HFFc6 (cell line): Measurements from ENCODE around the gene FOXC2. TPM values are rescaled to one million over a fixed set of nuclear protein-coding genes. Genes with fewer than 3 reads are reported as not detected.
A peak's percentile ranks its signal among the peaks of the same experiment; 100 is the strongest.

Source experiments
- DNase-seq: peaks from one replicate; pipeline ENCODE4 v3.0.0-alpha.2; 2018
- H3K27ac Mint-ChIP-seq: 2 replicates; pipeline ENCODE4 v1.8.0; 2020; ENCODE audit warnings: mild to moderate bottlenecking, mixed read lengths
- H3K27me3 Mint-ChIP-seq: 2 replicates; pipeline ENCODE4 v1.8.0; 2021; ENCODE audit warnings: mild to moderate bottlenecking, moderate library complexity, mixed read lengths; ENCODE audit not compliant: insufficient read depth
- H3K36me3 Mint-ChIP-seq: 2 replicates; pipeline ENCODE4 v1.8.0; 2021; ENCODE audit warnings: low read depth, mixed read lengths
- H3K4me1 Mint-ChIP-seq: 2 replicates; pipeline ENCODE4 v1.8.0; 2020; ENCODE audit warnings: low read depth, mixed read lengths
- H3K4me3 Mint-ChIP-seq: 2 replicates; pipeline ENCODE4 v1.8.0; 2020; ENCODE audit warnings: mild to moderate bottlenecking, moderate library complexity, mixed read lengths
- H3K9me3 Mint-ChIP-seq: 2 replicates; pipeline ENCODE4 v1.8.0; 2020; ENCODE audit warnings: mild to moderate bottlenecking, mixed read lengths
- total RNA-seq, 6 experiments: library from RNA; stranded (reverse); fragmentation: NEBNext Ultra II Directional; extraction: Animal tissue kit (Norgen Biotek cat#: 25700); gene quantifications; 2 replicates in 1 of 6; 3 replicates in 5 of 6; pipeline ENCODE4 v1.2.3, GENCODE V29; 2021
- TF ChIP-seq, protein P1 (sequence below): fragments of 200-600 bp; sonication (generic); IDR thresholded peaks from 2 replicates; pipeline ENCODE4 v1.5.0; 2021; ENCODE audit warnings: antibody characterized with exemption, mild to moderate bottlenecking

FOXC2 gene
- total RNA-seq, 6 experiments from 2014 or later = 6.3 to 8.4 (median 7.9) TPM

DNA sequence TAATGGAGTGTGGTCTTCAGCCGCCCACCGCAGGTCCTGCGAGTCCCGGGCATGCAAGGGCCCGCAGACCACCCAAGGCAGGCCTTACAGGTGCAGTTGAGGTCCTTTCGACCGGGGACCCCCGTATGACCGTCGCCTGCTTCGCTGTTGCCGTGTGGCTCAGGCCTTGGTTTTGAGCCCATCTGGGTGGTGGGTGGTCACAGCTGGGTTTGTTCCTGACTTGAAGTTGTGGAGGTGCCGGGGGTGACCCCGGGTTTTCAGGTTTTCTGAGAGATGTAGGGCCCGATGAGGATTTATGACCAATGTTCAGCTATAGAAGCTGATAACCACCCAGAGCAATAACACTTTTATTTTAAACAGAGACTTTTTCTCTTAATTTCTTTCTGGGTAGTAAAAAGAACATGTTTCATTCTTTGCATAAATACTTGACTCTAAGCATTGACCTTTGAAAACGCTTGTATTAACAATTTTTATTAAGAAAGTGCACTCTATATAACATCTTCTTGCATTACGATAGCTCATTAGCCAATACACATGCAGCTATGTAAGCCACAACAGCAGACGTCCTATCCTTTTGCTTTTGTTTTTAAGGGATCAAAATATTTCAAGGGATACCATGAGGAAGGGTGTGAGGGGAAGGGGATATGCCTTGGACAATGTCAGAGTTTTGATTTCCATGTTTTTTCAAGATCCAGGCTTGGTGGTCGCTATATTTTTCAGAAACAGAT lies 13.6 kb downstream of the FOXC2 start:
- peak overlapping the region; percentile 96 for H3K4me3 Mint-ChIP-seq
- H3K4me1 Mint-ChIP-seq = peaks cover 34% of the 10 kb centered on the region
- TF ChIP-seq, protein P1, sequence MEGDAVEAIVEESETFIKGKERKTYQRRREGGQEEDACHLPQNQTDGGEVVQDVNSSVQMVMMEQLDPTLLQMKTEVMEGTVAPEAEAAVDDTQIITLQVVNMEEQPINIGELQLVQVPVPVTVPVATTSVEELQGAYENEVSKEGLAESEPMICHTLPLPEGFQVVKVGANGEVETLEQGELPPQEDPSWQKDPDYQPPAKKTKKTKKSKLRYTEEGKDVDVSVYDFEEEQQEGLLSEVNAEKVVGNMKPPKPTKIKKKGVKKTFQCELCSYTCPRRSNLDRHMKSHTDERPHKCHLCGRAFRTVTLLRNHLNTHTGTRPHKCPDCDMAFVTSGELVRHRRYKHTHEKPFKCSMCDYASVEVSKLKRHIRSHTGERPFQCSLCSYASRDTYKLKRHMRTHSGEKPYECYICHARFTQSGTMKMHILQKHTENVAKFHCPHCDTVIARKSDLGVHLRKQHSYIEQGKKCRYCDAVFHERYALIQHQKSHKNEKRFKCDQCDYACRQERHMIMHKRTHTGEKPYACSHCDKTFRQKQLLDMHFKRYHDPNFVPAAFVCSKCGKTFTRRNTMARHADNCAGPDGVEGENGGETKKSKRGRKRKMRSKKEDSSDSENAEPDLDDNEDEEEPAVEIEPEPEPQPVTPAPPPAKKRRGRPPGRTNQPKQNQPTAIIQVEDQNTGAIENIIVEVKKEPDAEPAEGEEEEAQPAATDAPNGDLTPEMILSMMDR = no peak
- H3K9me3 Mint-ChIP-seq = no peaks in the 10 kb centered on the region
- H3K36me3 Mint-ChIP-seq = peaks cover 16% of the 10 kb centered on the region
- DNase-seq = no peak
- peaks cover 2% of the 10 kb centered on the region for H3K27me3 Mint-ChIP-seq
- peak overlapping the region; percentile 99 for H3K27ac Mint-ChIP-seq

DNA sequence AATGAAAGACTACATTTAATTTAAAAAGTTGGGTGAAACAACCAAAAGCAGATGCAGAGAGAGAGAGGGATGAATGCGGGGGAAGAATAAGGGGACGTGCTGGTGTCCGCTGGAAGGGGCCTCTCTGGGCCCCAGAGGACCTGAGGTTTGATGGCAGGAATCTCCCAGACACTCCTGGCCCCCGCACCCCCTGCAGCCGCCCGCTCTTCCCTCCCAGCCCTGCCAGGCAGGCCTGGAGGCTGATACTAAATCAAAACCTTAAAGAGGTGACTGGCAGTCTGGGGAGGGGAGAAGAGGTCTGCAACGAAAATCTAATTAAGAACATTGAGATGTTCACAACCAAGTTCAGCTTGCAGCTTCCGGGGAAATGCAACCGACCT lies 14.2 kb downstream of the FOXC2 start:
- peaks cover 15% of the 10 kb centered on the region for H3K36me3 Mint-ChIP-seq
- H3K4me1 Mint-ChIP-seq = peaks cover 29% of the 10 kb centered on the region
- peaks cover 2% of the 10 kb centered on the region for H3K27me3 Mint-ChIP-seq
- TF ChIP-seq, protein P1 = no peak
- H3K27ac Mint-ChIP-seq = peak overlapping the region; percentile 99
- no peaks in the 10 kb centered on the region for H3K9me3 Mint-ChIP-seq
- no peak for DNase-seq
- H3K4me3 Mint-ChIP-seq = peak overlapping the region; percentile 96

DNA sequence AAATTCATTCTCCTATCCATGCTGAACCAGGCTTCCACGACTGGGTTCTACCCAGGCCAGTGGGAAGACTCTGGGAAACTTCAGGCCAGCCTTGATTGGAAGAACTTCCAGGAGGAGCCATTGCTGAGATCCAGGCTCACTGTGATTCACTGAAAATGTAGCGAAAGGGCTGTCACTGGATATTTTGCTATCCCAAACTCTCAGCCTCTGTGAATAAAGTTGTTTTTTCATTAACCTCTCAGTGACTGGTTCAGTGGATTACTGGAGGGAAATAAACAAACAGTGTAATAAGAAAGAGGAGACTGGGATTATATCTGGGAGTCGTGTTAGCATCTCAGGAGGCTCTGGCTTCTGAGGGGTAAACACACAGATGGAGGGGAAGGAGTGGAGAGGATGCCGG lies 14.8 kb downstream of the FOXC2 start:
- H3K27ac Mint-ChIP-seq = peak overlapping the region; percentile 99
- peaks cover 2% of the 10 kb centered on the region for H3K27me3 Mint-ChIP-seq
- H3K36me3 Mint-ChIP-seq = peaks cover 15% of the 10 kb centered on the region
- peak; percentile 57 for DNase-seq
- TF ChIP-seq, protein P1 = no peak
- peaks cover 23% of the 10 kb centered on the region for H3K4me1 Mint-ChIP-seq
- no peaks in the 10 kb centered on the region for H3K9me3 Mint-ChIP-seq
- peak overlapping the region; percentile 96 for H3K4me3 Mint-ChIP-seq

DNA sequence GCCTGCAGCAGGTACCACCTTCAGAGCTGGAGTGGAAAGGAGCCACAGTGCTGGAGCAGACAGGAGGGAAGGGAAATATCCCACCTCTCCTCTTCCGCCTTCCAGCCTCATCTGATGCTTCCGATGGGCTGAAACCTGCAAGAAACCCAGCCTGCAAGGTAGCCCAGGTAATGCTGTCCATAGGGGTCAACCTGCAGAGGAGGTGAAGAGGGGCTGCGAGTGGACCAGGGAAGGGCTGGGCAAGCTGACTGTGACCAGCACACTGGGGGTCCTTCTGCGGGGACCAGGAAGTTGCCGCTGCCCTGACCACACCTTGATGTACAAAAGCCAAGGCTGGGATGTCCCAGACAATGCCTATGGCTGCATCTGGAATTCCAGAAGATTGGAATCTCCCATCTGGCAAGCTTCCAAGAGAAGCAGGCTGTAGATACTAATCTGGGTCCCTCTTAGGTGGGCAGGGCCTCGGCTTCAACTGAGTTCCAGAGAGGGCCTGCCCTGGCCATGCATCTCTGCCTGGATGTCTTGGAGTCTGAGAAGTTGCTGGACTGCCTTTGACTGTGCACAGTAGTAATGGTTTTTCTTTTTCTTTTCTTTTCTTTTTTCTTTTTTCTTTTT lies 17.5 kb downstream of the FOXC2 start:
- H3K4me3 Mint-ChIP-seq = peak overlapping the region; percentile 78; the same call in 1 of the 2 replicates
- H3K9me3 Mint-ChIP-seq = no peaks in the 10 kb centered on the region
- no peak for DNase-seq
- peaks cover 15% of the 10 kb centered on the region for H3K36me3 Mint-ChIP-seq
- peaks cover 4% of the 10 kb centered on the region for H3K27me3 Mint-ChIP-seq
- H3K4me1 Mint-ChIP-seq = no peaks in the 10 kb centered on the region
- H3K27ac Mint-ChIP-seq = peak overlapping the region; percentile 76; the same call in 1 of the 2 replicates
- TF ChIP-seq, protein P1 = no peak

DNA sequence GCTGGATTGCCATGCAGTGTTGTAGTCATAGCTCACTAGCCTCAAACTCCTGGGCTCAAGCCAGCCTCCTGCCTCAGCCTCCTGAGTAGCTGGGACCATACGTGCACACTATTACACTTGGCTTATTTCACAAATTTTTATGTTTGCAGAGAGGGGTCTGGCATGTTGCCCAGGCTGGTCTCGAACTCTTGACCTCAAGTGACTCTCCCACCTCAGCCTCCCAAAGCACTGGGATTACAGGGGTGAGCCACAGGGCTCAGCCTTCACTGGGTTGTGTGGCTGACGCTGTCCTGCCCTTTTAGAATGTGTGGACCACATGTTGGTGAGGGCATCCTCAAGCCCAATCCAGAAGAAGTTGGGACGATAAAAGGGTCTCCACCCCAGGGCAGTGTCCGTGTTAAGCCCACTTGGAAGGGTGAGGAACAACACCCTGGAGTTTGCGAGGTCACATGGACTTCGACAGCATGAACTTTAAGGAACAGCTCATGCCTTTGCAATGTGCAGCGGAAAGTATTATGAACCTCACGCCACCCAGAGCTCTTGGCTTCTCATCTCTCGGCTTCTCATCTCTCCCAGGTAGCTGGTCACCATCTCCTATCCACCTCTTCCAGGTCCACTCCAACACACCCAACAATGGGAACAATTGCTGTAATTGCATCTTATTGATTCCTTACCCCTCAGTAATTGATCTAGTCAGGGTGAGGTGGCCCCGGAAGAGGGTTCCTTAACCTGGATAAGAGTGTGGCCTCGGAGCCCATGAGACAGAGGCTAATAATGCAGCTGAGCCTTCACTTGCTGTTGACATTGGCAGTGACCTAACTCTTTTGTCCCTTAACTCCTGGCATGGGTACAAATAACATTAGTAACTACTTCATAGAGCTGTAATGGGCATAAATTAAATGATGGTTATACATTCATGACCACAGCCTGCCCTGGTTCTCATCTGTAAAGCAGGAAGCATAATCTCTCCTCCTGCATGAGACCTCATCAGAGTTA lies 18.4 kb downstream of the FOXC2 start:
- H3K36me3 Mint-ChIP-seq = peaks cover 15% of the 10 kb centered on the region
- H3K4me1 Mint-ChIP-seq = no peaks in the 10 kb centered on the region
- TF ChIP-seq, protein P1 = no peak
- H3K4me3 Mint-ChIP-seq = peak overlapping the region; percentile 78
- no peaks in the 10 kb centered on the region for H3K9me3 Mint-ChIP-seq
- DNase-seq = peak; percentile 69
- no peak overlapping the region for H3K27ac Mint-ChIP-seq
- H3K27me3 Mint-ChIP-seq = peaks cover 2% of the 10 kb centered on the region
